GM23248 (cell line): ENCODE measurements around the gene CCDC144A. TPM values are rescaled to one million over a fixed set of nuclear protein-coding genes. Genes with fewer than 3 reads are reported as not detected.
"Not testable (repeated sequence)": the region's sequence is repeated elsewhere in the genome, so short reads cannot be mapped to it uniquely, and the experiment has no call there.

Experiments used
- DNase-seq: peaks from one replicate; pipeline ENCODE4 v3.0.0-alpha.2; 2015
- H2AFZ ChIP-seq: fragments of 200-600 bp; sonication (generic); 2 replicates; pipeline ENCODE4 v1.6.1; 2016; ENCODE audit warnings: antibody characterized with exemption
- H3F3A ChIP-seq: fragments of 200-600 bp; sonication (generic); 2 replicates; pipeline ENCODE4 v1.6.1; 2016; ENCODE audit warnings: mild to moderate bottlenecking, antibody characterized with exemption, mixed run types; ENCODE audit not compliant: insufficient read depth
- H3K27ac ChIP-seq: fragments of 200-600 bp; sonication (generic); 2 replicates; pipeline ENCODE4 v1.5.1; 2016; ENCODE audit warnings: mild to moderate bottlenecking
- H3K27me3 ChIP-seq: fragments of 200-600 bp; sonication (generic); replicated peaks from 2 replicates; pipeline ENCODE4 v1.6.1; 2016; ENCODE audit warnings: mild to moderate bottlenecking; ENCODE audit not compliant: insufficient read depth
- H3K36me3 ChIP-seq: fragments of 200-600 bp; sonication (generic); 2 replicates; pipeline ENCODE4 v1.6.1; 2016; ENCODE audit warnings: low read depth, mild to moderate bottlenecking
- H3K4me1 ChIP-seq: fragments of 200-600 bp; sonication (generic); 2 replicates; pipeline ENCODE4 v1.6.1; 2016; ENCODE audit warnings: mild to moderate bottlenecking; ENCODE audit not compliant: insufficient read depth
- H3K4me2 ChIP-seq: fragments of 200-600 bp; sonication (generic); one replicate; pipeline ENCODE4 v1.6.1; 2016; ENCODE audit warnings: mild to moderate bottlenecking; ENCODE audit not compliant: unreplicated experiment
- H3K4me3 ChIP-seq: fragments of 200-600 bp; sonication (generic); 2 replicates; pipeline ENCODE4 v1.5.1; 2016; ENCODE audit warnings: mild to moderate bottlenecking
- H3K79me2 ChIP-seq: fragments of 200-600 bp; sonication (generic); 2 replicates; pipeline ENCODE4 v1.6.1; 2016; ENCODE audit warnings: mild to moderate bottlenecking; ENCODE audit not compliant: insufficient read depth
- H3K9ac ChIP-seq: fragments of 200-600 bp; sonication (generic); 2 replicates; pipeline ENCODE4 v1.6.1; 2016; ENCODE audit warnings: mild to moderate bottlenecking
- H3K9me2 ChIP-seq: fragments of 200-600 bp; sonication (generic); 2 replicates; pipeline ENCODE4 v1.6.1; 2016; ENCODE audit warnings: mixed run types, mild to moderate bottlenecking, moderate library complexity; ENCODE audit not compliant: insufficient read depth
- H3K9me3 ChIP-seq: fragments of 200-600 bp; sonication (generic); one replicate; pipeline ENCODE4 v1.6.1; 2017; ENCODE audit warnings: low read depth
- H4K20me1 ChIP-seq: fragments of 200-600 bp; sonication (generic); 2 replicates; pipeline ENCODE4 v1.6.0; 2016; ENCODE audit not compliant: insufficient read depth
- WGBS, 2 experiments: methylation state at CpG; one replicate each; pipeline ENCODE4 v1.1.6; 2015 to 2017; ENCODE audit warnings: low lambda C conversion rate in 2 of 2, low coverage in 1 of 2; ENCODE audit errors: missing lambda C conversion rate in 2 of 2; 5-methylcytosine and 5-hydroxymethylcytosine counted together
- in situ Hi-C: fragments of 300-500 bp; cut with MboI; formaldehyde crosslinking; loops from 2 replicates; pipeline ENCODE4 v1.15.0; 2020
- polyA plus RNA-seq: library from polyadenylated mRNA; unstranded; fragments of >200 nt; fragmentation: Nextera tagmentation; extraction: Ambion mirVana; gene quantifications from 2 replicates; pipeline ENCODE4 v1.2.1, GENCODE V29; 2016
- total RNA-seq: library from RNA; depleted of rRNA; stranded (reverse); fragments of >200 nt; shearing (Covaris generic); gene quantifications from 2 replicates; pipeline ENCODE4 v1.2.3, GENCODE V29; 2014

The CCDC144A gene
- total and polyA plus RNA-seq, 2 experiments from 2014 or later: 0.03 to 3.5 TPM

DNA sequence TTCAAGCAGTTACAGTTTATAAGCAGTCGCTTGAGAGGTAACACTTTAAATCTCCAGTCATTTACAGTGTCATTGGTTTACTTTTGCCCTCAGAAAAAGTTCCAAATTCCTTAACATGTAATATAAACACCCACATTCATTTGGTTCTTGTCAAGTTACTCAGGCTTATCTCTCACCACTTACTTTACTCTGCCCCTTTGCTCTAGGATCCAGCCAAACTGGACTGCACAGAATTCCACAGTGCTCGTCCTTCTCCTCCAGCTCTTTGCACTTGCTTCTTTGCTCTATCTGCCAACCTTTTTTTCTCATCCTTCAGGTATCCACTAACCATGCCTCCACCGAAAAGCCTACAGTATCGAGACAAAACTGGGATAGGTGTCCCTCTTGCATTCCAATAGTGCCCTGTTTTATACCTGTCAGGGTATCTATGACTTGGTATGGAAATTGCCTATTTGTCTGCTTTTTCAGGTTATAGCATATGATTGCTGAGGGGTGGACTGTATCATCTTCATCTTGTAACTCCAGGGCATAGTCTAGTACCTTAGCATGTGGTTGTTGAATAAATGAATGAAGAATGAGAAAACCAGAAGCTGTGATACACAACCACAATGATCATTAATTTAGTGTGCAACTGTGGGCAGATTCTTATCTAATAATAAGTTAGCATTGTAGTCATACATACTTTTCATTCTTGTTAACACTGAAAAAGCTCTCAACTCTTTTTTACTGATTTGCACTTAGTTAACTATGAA lies 82.5 kb downstream of the CCDC144A start:
- H3K4me1 ChIP-seq, H3K27ac ChIP-seq, H3K9ac ChIP-seq, H3K27me3 ChIP-seq, H3K9me2 ChIP-seq, H2AFZ ChIP-seq, H3K4me3 ChIP-seq, H3F3A ChIP-seq, H4K20me1 ChIP-seq, H3K79me2 ChIP-seq, H3K36me3 ChIP-seq, H3K9me3 ChIP-seq, DNase-seq, H3K4me2 ChIP-seq, in situ Hi-C loops: not testable (repeated sequence)
- WGBS, 2 experiments: 27 to 60% methylated on average over 2 of the region's 4 CpGs

DNA sequence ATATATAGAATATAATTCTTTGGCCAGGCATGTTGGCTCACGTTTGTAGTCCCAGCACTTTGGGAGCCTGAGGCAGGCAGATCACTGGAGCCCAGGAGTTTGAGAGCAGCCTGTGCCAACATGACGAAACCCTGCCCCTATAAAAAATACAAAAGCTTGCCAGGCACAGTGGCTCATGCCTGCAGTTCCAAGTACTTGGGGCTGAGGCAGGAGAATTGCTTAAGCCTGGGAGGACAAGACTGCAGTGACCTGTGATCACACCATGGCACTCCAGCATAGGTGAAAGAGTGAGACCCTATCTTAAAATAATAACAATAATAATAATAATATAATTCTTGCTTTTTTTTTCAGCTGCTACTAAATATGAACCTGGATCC lies 83.1 kb downstream of the CCDC144A start:
- H3K36me3 ChIP-seq, H3K27me3 ChIP-seq, H2AFZ ChIP-seq, H3K4me1 ChIP-seq, H3K27ac ChIP-seq, H3K9me3 ChIP-seq, H3K4me3 ChIP-seq, in situ Hi-C loops, H3K9me2 ChIP-seq, H3F3A ChIP-seq, H3K4me2 ChIP-seq, H3K79me2 ChIP-seq, H4K20me1 ChIP-seq, H3K9ac ChIP-seq, DNase-seq: not testable (repeated sequence)
- no CpG with 5 or more reads among the region's 2 CpGs for WGBS, 2 experiments

DNA sequence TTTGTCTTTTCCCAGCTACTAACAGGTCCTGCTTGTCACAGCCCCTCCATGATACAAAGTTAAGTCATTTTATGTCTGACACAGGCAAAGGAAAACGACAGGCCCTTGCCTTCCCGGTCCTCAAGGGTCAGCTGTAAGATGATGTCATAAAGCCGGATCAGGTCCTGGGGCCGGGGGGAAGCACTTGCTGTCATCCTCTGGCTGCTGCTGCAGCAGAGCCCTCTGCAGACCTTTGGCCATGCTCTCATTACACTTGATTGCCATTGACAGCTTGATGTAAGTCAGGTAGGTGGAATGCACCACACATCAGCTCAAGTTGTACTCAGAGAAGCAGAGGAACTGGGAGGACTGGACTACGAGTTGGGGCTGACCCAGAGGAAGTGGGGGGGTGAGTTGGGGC lies 97.8 kb downstream of the CCDC144A start:
- H3K9me2 ChIP-seq, H3K79me2 ChIP-seq, H2AFZ ChIP-seq, H4K20me1 ChIP-seq, H3K9ac ChIP-seq, H3F3A ChIP-seq, H3K36me3 ChIP-seq, H3K27me3 ChIP-seq, H3K4me3 ChIP-seq, H3K4me1 ChIP-seq, in situ Hi-C loops, H3K27ac ChIP-seq, DNase-seq, H3K4me2 ChIP-seq, H3K9me3 ChIP-seq: not testable (repeated sequence)
- WGBS, 2 experiments: 37 to 52% methylated on average over 5 of the region's 5 CpGs

DNA sequence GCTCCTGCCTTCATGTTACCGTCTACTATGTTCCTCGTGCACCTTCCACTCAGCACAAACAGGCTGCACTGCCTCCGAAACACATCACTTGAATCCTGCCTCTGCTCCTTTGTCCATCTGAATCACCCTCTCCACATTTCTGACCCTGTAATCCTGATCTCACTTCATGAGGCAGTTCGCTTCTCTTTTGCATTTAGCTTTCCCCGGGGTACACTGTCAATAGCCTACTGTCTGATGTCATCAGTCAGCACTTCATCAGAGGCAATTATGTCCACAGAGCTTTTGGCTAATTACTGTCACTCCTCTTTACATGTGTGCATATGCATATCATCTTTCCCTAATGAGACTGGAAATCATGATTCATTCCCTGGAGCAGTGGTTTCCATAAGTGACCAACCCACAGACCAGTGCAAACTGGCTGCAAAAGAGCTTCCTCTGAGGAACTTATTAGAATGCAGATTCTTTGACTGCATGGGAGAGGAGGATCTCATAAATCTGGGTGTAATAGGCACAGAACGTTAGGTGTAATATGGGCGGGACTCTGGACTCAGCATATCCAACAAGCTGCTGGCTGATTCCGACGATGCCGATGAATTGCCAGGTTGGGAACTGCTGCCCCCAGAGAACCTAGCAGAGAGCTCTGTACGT lies 99.0 kb downstream of the CCDC144A start:
- H3K4me2 ChIP-seq, H3K27ac ChIP-seq, H3K9me2 ChIP-seq, H2AFZ ChIP-seq, in situ Hi-C loops, H3K9me3 ChIP-seq, H3K4me3 ChIP-seq, H3K79me2 ChIP-seq, H3K9ac ChIP-seq, H3K27me3 ChIP-seq, H3K4me1 ChIP-seq, H3F3A ChIP-seq, H3K36me3 ChIP-seq, H4K20me1 ChIP-seq, DNase-seq: not testable (repeated sequence)
- WGBS, 2 experiments: 61 to 73% methylated on average over 5 to 8 of the region's 11 CpGs

DNA sequence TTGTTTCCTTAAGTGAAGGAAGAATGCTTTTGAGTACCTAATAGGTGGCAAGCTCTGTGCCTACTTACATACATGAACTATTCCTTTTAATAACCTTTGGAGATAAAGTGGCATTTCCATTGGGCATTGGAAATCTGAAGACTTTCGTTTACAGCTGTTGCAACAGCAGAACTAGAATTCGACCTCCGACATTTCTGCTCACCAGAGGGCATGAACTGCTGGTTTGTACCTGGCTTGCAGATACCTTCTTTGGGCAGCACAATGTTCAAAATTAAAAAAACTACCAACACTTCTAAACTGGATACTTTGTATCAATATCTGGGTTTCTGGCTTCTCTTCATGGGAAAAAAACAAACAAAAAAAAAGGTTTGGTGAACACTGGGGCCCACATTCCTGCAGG lies 99.6 kb downstream of the CCDC144A start:
- H3K4me3 ChIP-seq, H3K4me1 ChIP-seq, H3F3A ChIP-seq, H3K9me2 ChIP-seq, H3K27me3 ChIP-seq, H3K27ac ChIP-seq, DNase-seq, H3K36me3 ChIP-seq, H3K4me2 ChIP-seq, H2AFZ ChIP-seq, in situ Hi-C loops, H4K20me1 ChIP-seq, H3K9ac ChIP-seq, H3K79me2 ChIP-seq, H3K9me3 ChIP-seq: not testable (repeated sequence)
- WGBS, 2 experiments: 20 to 77% methylated on average over 1 to 3 of the region's 3 CpGs

DNA sequence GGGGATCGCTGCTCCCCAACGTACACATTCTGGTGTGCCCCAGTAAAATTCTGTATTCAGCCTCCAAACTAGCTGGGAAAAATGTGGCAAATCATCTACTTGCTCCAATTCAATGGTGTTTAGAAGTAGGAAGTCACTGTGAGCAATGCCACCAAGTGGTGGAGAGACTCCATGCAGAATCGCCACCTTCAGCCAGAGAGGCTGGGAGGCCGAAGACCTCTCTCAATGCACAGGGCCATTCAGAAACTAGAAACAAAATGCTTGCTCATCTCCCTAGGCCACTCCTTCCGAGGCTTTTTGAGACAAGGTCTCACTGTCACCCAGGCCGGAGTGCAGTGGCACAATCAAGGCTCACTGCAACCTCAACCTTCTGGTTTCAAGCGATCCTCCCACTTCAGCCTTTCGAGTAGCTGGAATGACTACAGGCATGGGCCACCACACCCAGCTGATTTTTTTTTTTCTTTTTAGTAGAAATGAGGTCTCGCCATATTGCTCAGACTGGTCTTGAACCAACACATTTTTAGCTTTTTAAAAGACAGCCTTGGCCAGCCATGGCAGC lies 100.4 kb downstream of the CCDC144A start:
- H3K4me3 ChIP-seq, H2AFZ ChIP-seq, H3K9me2 ChIP-seq, H3F3A ChIP-seq, DNase-seq, H4K20me1 ChIP-seq, H3K36me3 ChIP-seq, H3K27me3 ChIP-seq, H3K79me2 ChIP-seq, H3K4me1 ChIP-seq, H3K4me2 ChIP-seq, in situ Hi-C loops, H3K9me3 ChIP-seq, H3K9ac ChIP-seq, H3K27ac ChIP-seq: not testable (repeated sequence)
- WGBS, 2 experiments: 65% methylated on average over 7 of the region's 9 CpGs

DNA sequence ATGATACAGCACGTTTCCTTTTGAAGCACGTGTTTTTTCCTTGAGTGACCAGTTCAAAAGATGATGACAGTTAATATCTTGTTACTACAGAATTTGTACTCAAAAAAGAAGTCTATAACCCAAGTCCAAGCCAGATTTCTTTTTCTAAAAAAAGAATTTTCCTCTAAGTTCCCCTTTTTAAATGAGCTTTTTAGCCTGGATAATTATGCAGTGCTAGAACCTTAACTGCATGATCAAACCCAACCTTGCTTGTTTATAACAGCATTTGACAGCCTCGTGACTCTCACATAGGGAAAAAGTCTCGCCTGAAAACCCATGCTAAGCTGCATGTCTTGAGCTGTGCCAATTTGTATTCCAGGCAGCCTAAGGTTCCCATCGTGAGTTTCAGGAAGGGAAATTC lies 104.2 kb downstream of the CCDC144A start:
- H3K4me1 ChIP-seq, H3K9me3 ChIP-seq, in situ Hi-C loops, DNase-seq, H3F3A ChIP-seq, H3K9me2 ChIP-seq, H3K9ac ChIP-seq, H3K79me2 ChIP-seq, H4K20me1 ChIP-seq, H3K27ac ChIP-seq, H2AFZ ChIP-seq, H3K27me3 ChIP-seq, H3K36me3 ChIP-seq, H3K4me3 ChIP-seq, H3K4me2 ChIP-seq: not testable (repeated sequence)
- 61 to 68% methylated on average over 4 of the region's 5 CpGs for WGBS, 2 experiments
